Panc1 (cell line): ENCODE data around the gene MARCKSL1. TPM values are rescaled to one million over a fixed set of nuclear protein-coding genes. Genes with fewer than 3 reads are reported as not detected.

Experiments
- ATAC-seq: fragments of 200-7000 bp; cut with Tn5 transposase; 2 replicates; pipeline ENCODE4 v1.9.1; 2020; ENCODE audit warnings: mild to moderate bottlenecking, moderate library complexity
- BruUV-seq: library from RNA; stranded (reverse); fragments of 400-500 nt; replicated peaks from 2 replicates; lab custom pipeline; 2021; lab: Mats Ljungman, UMichigan
- CTCF ChIA-PET: fragments of 300-600 bp; sonication (Branson Sonifier 250); formaldehyde crosslinking; loops from one replicate; lab custom pipeline; 2022; ENCODE audit warnings: antibody characterized with exemption; lab: Charles Lee
- POLR2A ChIA-PET: fragments of 300-600 bp; sonication (Branson Sonifier 250); formaldehyde crosslinking; loops from one replicate; lab custom pipeline; 2022; ENCODE audit warnings: antibody characterized with exemption; lab: Charles Lee
- DNase-seq: peaks from one replicate; pipeline ENCODE4 v3.0.0-alpha.2; 2010; ENCODE audit warnings: low read depth, low spot score
- H3K27ac ChIP-seq: 2 replicates; pipeline ENCODE4 v1.5.1; 2011; ENCODE audit warnings: mild to moderate bottlenecking, low read length, inconsistent platforms
- H3K27me3 ChIP-seq: fragments of 200-500 bp; sonication (Bioruptor generic); 2 replicates; pipeline ENCODE4 v1.6.0; 2014; ENCODE audit warnings: low read length, inconsistent platforms; ENCODE audit not compliant: control insufficient read depth, insufficient read depth
- H3K36me3 ChIP-seq: fragments of 200-500 bp; sonication (Bioruptor generic); 2 replicates; pipeline ENCODE4 v1.5.1; 2014; ENCODE audit warnings: inconsistent platforms, mild to moderate bottlenecking, low read length, moderate library complexity; ENCODE audit not compliant: control insufficient read depth, insufficient read depth
- H3K4me1 ChIP-seq: 2 replicates; pipeline ENCODE4 v1.5.1; 2011; ENCODE audit warnings: inconsistent platforms, mild to moderate bottlenecking, low read length, moderate library complexity; ENCODE audit not compliant: control insufficient read depth, insufficient read depth
- H3K4me3 ChIP-seq, 2 experiments: 2 replicates each; pipeline ENCODE4 v1.5.1; 2011 to 2012; ENCODE audit warnings: low read depth in 2 of 2, low read length in 2 of 2, mild to moderate bottlenecking in 2 of 2, inconsistent platforms in 1 of 2, moderate library complexity in 1 of 2
- H3K9me3 ChIP-seq: fragments of 200-500 bp; sonication (Bioruptor generic); 2 replicates; pipeline ENCODE4 v1.5.1; 2014; ENCODE audit warnings: low read depth, mild to moderate bottlenecking, inconsistent platforms, low read length, moderate library complexity; ENCODE audit not compliant: control insufficient read depth, insufficient read depth
- CTCF ChIP-seq: fragments of 450-650 bp; IDR thresholded peaks from 2 replicates; pipeline ENCODE4 v1.5.1; 2017; ENCODE audit warnings: mild to moderate bottlenecking
- POLR2AphosphoS5 ChIP-seq: IDR thresholded peaks from 2 replicates; pipeline ENCODE4 v1.6.1; 2012; ENCODE audit warnings: mild to moderate bottlenecking, low read depth, low read length, moderate library complexity
- REST ChIP-seq, 2 experiments: IDR thresholded peaks; 2 replicates each; pipeline ENCODE4 v1.6.1; 2011 to 2012; ENCODE audit warnings: low read depth in 2 of 2, control low read depth in 1 of 2, low read length in 1 of 2, mild to moderate bottlenecking in 1 of 2, moderate library complexity in 1 of 2; ENCODE audit not compliant: insufficient read depth in 1 of 2
- SIN3A ChIP-seq: IDR thresholded peaks from 2 replicates; pipeline ENCODE4 v1.6.1; 2012; ENCODE audit warnings: low read depth, mild to moderate bottlenecking, low read length, moderate library complexity, borderline replicate concordance; ENCODE audit not compliant: insufficient read depth
- TCF7L2 ChIP-seq: IDR thresholded peaks from 2 replicates; pipeline ENCODE4 v1.6.1; 2011; ENCODE audit warnings: mild to moderate bottlenecking, low read depth, low read length, inconsistent platforms
- in situ Hi-C: cut with HindIII; loops from 2 replicates; pipeline ENCODE4 v1.10.0; 2016; ENCODE audit warnings: low sequenced_read_pairs, low pct_unique_long_range_greater_than_20kb
- intact Hi-C: fragments of 100-400 bp; cut with micrococcal nuclease; formaldehyde crosslinking; loops from one replicate; pipeline ENCODE4 v1.10.0; 2022; ENCODE audit not compliant: unreplicated experiment
- total RNA-seq: library from RNA; stranded (reverse); gene quantifications from one replicate; pipeline ENCODE4 v1.2.1, GENCODE V29; 2021; ENCODE audit not compliant: unreplicated experiment

The MARCKSL1 gene
- total RNA-seq, 1 experiment from 2014 or later, result 176 TPM

GRCh38 chr1:32335535-32335789, 571 bp downstream of the MARCKSL1 start:
- ChIA-PET CTCF (interaction anchor here (0.7 kb wide), 1 partner anchor 23 kb away, joined by 7 read pairs; no protein-coding TSS in a partner anchor), POLR2A (interaction anchor here (1.0 kb wide), 1 partner anchor 17 kb away, joined by 3 read pairs; no protein-coding TSS in a partner anchor)
- in situ Hi-C loops, result no loop called here
- no peaks in the 10 kb centered on the region for H3K9me3 ChIP-seq
- no peak for DNase-seq
- peak overlapping the region; percentile 78; the same call in 1 of the 2 replicates for H3K27ac ChIP-seq
- BruUV-seq, result no TSS peak
- intact Hi-C loops, result no loop called here
- TF ChIP-seq CTCF, result no peak
- TF ChIP-seq SIN3A, result no peak
- no peak for TF ChIP-seq REST (IDR thresholded peaks at IDR 0.05; ENCODE audit: insufficient read depth in 1 of 2, low read depth in 2 of 2, low read length in 1 of 2)
- TF ChIP-seq POLR2AphosphoS5, result no peak
- peaks cover 46% of the 10 kb centered on the region for H3K4me1 ChIP-seq
- ATAC-seq, result peak; percentile 0; the same call in 1 of the 2 replicates
- H3K4me3 ChIP-seq, result peak overlapping the region; percentile 68 to 70
- peaks cover 12% of the 10 kb centered on the region for H3K36me3 ChIP-seq
- H3K27me3 ChIP-seq, result no peaks in the 10 kb centered on the region

GRCh38 chr1:32334864-32335534, 1.0 kb downstream of the MARCKSL1 start:
- Histone ChIP-seq H3K9me3 (no peaks in the 10 kb centered on the region), H3K27ac (peak overlapping the region; percentile 78), H3K36me3 (peaks cover 12% of the 10 kb centered on the region), H3K4me1 (peaks cover 46% of the 10 kb centered on the region), H3K4me3 (peak overlapping the region; percentile 68 to 70), H3K27me3 (no peaks in the 10 kb centered on the region)
- peak; percentile 36 for ATAC-seq
- in situ Hi-C loops (no loop called here), intact Hi-C loops (no loop called here)
- ChIA-PET CTCF (interaction anchor here (0.7 kb wide), 1 partner anchor 23 kb away, joined by 7 read pairs; no protein-coding TSS in a partner anchor), POLR2A (interaction anchor here (0.5 kb wide), 1 partner anchor 599 kb away, joined by 3 read pairs; no protein-coding TSS in a partner anchor)
- no peak for TF ChIP-seq TCF7L2
- no peak for TF ChIP-seq REST (IDR thresholded peaks at IDR 0.05; ENCODE audit: insufficient read depth in 1 of 2, low read depth in 2 of 2, low read length in 1 of 2)
- TF ChIP-seq POLR2AphosphoS5, result no peak; the same call in 1 of the 2 replicates
- peak; percentile 93 for TF ChIP-seq CTCF
- 0 out of 2 replicates have a peak, but pooled peaks have one; percentile 36 for TF ChIP-seq SIN3A
- DNase-seq, result no peak
- no TSS peak for BruUV-seq
